HL-60 (cell line): Measurements from ENCODE around the gene CAMK1D.

Experiments used
- DNase-seq, 2 experiments: peaks; one replicate each; pipeline ENCODE4 v3.0.0-alpha.2; 2010 to 2020; ENCODE audit warnings: low read depth in 1 of 2, low spot score in 1 of 2
- H3K27ac ChIP-seq: fragments of 250-450 bp; sonication (Bioruptor Pico); replicated peaks from 2 replicates; pipeline ENCODE4 v1.5.1; 2020; ENCODE audit warnings: mild to moderate bottlenecking, moderate library complexity
- H3K27me3 ChIP-seq: fragments of 250-450 bp; sonication (Bioruptor Pico); 2 replicates; pipeline ENCODE4 v1.5.1; 2021; ENCODE audit warnings: mild to moderate bottlenecking, moderate library complexity; ENCODE audit not compliant: insufficient read depth, poor library complexity, severe bottlenecking
- H3K4me3 ChIP-seq: replicated peaks from 2 replicates; pipeline ENCODE4 v1.5.1; 2011; ENCODE audit warnings: mild to moderate bottlenecking, control low read depth, low read length; ENCODE audit not compliant: insufficient read depth
- CTCF ChIP-seq: IDR thresholded peaks from one replicate; pipeline ENCODE4 v1.5.1; 2011; ENCODE audit warnings: low read length, control low read depth, inconsistent platforms; ENCODE audit not compliant: insufficient read depth
- GABPA ChIP-seq: IDR thresholded peaks from 2 replicates; pipeline ENCODE4 v1.6.1; 2012; ENCODE audit warnings: low read depth
- POLR2AphosphoS5 ChIP-seq: IDR thresholded peaks from 2 replicates; pipeline ENCODE4 v1.6.1; 2012; ENCODE audit warnings: low read depth
- REST ChIP-seq: IDR thresholded peaks from 2 replicates; pipeline ENCODE4 v1.6.1; 2012; ENCODE audit warnings: low read depth; ENCODE audit not compliant: insufficient replicate concordance
- SPI1 ChIP-seq: IDR thresholded peaks from 2 replicates; pipeline ENCODE4 v1.6.1; 2012; ENCODE audit warnings: low read depth, mild to moderate bottlenecking, borderline replicate concordance

Gene CAMK1D

GRCh38 chr10:12705943-12706342 is 356.6 kb downstream of the CAMK1D start:
- no peak for DNase-seq
- Histone ChIP-seq H3K4me3 (no peak overlapping the region), H3K27ac (no peak overlapping the region), H3K27me3 (no peaks in the 10 kb centered on the region)
- TF ChIP-seq REST: no peak
- no peak for TF ChIP-seq POLR2AphosphoS5
- no peak for TF ChIP-seq CTCF
- no peak for TF ChIP-seq GABPA
- TF ChIP-seq SPI1: no peak

- TF ChIP-seq POLR2AphosphoS5 (no peak), GABPA (no peak), SPI1 (no peak), REST (no peak), CTCF (no peak)
- no peak overlapping the region for H3K27ac ChIP-seq
- no peaks in the 10 kb centered on the region for H3K27me3 ChIP-seq
- DNase-seq: no peak
- no peak overlapping the region for H3K4me3 ChIP-seq
These were observed 358.3 kb downstream of the CAMK1D start for GRCh38 chr10:12707461-12708185.

GRCh38 chr10:12709000-12709401 is 359.7 kb downstream of the CAMK1D start:
- TF ChIP-seq GABPA: no peak
- TF ChIP-seq SPI1: no peak
- no peak for TF ChIP-seq CTCF
- no peak for TF ChIP-seq REST
- TF ChIP-seq POLR2AphosphoS5: no peak
- no peak for DNase-seq
- H3K27ac ChIP-seq: no peak overlapping the region
- no peaks in the 10 kb centered on the region for H3K27me3 ChIP-seq
- H3K4me3 ChIP-seq: no peak overlapping the region
